GM21447 (cell line): Measurements from ENCODE around the gene MEGF11.

Source experiments
- ATAC-seq: cut with Tn5 transposase; IDR thresholded peaks from one replicate; pipeline ENCODE4 v1.9.1; 2021; ENCODE audit not compliant: unreplicated experiment

Gene MEGF11

GRCh38 chr15:66097151-66098021 is 156.2 kb downstream of the MEGF11 start:
- no peak for ATAC-seq

DNA sequence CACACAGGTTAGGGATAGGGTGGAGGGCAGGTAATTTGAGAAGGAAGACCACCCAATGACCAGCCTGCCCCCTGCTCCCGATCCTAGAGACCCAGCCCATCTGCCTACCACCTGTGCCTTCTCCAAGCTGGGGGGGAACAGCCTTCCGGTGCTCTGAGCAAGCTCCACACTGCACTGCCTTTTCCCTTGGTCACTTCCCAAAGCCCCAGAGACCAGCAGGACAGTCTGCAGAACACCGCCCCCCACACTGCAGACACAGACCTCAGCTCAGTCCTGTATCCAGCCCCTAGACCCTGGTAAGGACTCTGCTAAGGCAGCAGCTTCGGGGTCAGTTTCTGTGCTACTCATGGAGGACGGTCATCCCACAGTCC is 156.9 kb downstream of the MEGF11 start:
- ATAC-seq, result no peak

- no peak for ATAC-seq
These were observed 157.5 kb downstream of the MEGF11 start for GRCh38 chr15:66095871-66096687.

GRCh38 chr15:66094331-66094730 is 159.2 kb downstream of the MEGF11 start:
- ATAC-seq, result no peak

- no peak for ATAC-seq
These were observed 161.2 kb downstream of the MEGF11 start for GRCh38 chr15:66092053-66093016.

DNA sequence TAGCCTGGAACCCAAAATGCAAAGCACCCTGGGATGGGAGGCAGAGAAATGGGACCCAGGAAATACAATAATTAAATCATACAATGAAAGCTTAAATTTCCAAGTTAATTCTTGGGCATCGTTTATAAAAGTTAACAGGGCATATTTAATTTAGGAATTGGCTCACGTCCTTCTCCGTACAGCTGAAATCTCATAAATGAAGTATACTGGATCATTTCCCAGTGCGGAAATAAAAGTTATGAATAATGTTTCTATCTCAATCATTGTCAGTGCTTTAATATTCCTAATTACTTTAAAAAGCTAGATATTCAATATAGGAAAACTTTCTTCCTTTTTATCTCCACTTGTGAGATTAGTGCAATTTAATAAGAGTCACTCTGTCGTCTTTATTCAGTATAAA is 164.0 kb downstream of the MEGF11 start:
- ATAC-seq, result no peak

- no peak for ATAC-seq
These were observed 164.5 kb downstream of the MEGF11 start for GRCh38 chr15:66089049-66089448.

- ATAC-seq, result no peak
These were observed 168.4 kb downstream of the MEGF11 start for GRCh38 chr15:66085128-66085527.

DNA sequence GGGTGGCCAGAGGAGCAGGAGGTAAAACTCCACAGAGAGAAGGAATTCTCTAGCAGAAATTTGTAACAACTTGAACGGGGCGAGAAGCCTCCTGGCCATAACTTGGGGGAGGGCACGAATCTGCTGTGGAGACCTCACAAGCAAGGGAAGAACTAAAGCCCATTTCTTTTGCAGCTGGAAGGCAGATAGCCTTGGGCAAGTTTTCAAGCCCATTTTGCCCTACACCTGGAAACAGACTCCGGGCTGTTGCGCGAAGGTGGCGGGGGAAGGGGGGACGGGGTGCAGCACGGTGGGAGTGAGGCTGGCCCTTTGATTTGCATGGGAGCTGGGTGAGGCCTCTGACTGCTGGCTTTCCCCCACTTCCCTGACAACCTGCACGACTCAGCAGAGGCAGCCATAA is 168.8 kb downstream of the MEGF11 start:
- no peak for ATAC-seq

DNA sequence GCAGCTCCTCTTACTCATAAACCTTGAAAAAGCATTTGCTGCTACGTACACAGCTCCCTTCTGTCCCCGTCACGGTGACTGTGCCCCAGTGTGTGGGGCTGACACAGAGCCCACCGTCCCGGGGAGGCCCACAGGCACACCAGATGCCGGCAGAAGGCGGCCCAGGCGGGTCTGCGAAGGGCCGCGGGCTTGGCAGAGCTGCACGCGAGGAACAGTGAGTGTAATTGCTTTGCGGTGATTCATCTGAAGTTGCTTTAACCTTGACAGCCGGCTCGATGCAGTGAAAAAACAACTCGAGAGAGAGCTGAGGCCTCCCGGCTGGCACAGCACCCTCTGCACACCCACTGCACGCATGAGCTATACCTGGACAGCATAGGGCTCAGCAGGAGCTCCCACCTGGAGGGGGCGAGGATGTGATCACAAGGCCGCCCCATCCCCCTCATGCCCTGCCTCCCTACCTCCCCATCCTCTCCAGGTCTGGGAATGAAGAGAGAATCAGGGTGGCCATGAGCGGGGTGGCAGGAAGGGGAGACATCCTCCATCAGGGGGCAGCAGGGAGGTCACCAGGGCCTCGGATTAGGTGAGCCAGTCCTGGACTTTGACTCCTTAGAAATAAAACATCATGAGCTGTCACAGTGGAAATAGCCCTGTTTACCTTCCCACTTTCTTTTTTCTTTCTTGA is 172.7 kb downstream of the MEGF11 start:
- no peak for ATAC-seq

- no peak for ATAC-seq
These were observed 174.6 kb downstream of the MEGF11 start for GRCh38 chr15:66078929-66079275.

DNA sequence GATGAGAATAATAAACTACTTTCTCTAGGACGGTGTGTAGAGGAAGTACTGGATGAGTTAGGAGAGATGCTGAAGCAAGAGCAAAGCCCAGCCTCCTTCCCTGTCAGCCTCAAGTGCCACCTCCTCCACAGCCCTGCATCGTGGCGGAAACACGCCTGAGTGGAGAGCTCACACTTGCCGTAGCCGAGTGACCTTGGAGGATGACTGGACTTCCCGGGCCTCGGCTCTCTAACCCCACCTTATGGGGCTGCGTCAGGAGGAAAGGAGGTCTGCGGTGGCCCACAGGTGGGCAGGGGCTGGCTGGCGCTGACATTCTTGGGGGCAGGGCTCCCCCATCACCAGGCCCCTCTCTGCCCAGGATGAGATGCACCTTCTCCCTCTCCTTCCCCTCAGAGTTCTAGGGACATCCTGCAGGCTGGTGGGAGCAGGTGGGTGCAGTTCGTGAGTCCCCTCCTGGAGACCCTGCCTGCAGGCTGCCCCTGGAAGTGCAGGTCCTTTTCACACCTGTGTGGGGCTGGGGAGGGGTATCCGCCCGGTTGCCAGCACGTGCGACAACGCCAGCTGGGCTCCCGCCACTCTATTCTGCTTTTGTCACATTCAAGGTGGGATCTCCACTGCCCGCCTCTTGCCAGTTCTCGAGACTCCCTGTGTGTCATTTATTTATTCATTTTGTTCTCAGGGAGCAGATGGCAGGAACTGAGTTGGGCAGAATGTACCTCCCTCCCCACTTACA is 175.2 kb downstream of the MEGF11 start:
- ATAC-seq, result no peak

- ATAC-seq, result no peak
These were observed 176.3 kb downstream of the MEGF11 start for GRCh38 chr15:66077320-66077663.

GRCh38 chr15:66076591-66077319 is 176.8 kb downstream of the MEGF11 start:
- no peak for ATAC-seq

DNA sequence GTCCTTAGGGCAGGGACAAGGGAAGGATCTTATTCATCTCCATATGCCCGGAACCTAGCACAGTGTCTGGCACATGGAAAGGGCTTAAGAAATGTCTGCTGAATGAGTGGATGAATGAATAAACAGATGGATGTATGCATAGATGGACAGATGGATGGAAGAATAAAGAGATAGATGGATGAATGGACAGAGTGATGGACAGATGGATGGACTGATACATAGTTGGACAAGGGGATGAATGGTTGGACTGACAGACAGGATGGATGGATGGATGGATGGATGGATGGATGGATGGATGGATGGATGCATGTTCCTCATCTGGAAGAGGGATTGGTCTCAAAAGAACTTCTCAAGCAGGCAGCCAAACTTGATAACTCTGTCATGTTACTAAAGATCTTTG is 177.6 kb downstream of the MEGF11 start:
- ATAC-seq, result no peak

GRCh38 chr15:66072616-66073361 is 180.8 kb downstream of the MEGF11 start:
- ATAC-seq, result no peak

DNA sequence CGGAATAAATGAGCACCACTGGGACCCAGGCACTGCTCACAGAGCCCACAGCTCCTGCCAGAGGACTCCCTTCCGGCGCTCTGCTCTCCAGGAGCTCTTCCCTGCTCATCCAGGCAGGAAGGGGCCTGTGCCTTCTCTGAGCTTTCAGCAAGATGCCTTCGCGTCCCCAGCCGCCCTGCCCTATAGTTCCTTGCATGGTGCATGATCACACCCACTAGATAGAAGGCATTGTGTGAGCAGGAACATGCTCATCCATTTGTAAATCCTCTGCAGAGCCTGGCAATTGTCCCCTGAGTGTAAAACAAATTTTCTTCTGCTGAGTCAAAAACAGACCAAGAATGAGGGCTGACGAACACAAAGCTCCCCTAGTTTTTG is 181.6 kb downstream of the MEGF11 start:
- ATAC-seq, result no peak

- no peak for ATAC-seq
These were observed 182.2 kb downstream of the MEGF11 start for GRCh38 chr15:66071160-66071920.
